RPMI8226 (cell line): ENCODE measurements around the gene GRIP2.

Experiments
- DNase-seq: peaks from one replicate; pipeline ENCODE4 v3.0.0-alpha.2; 2015

The GRIP2 gene

GRCh38 chr3:14463330-14464140, 76.6 kb downstream of the GRIP2 start:
- DNase-seq = no peak

- DNase-seq = no peak
These were observed 77.4 kb downstream of the GRIP2 start for GRCh38 chr3:14462738-14463137.

GRCh38 chr3:14461748-14462324, 78.3 kb downstream of the GRIP2 start:
- DNase-seq = peak; percentile 14

GRCh38 chr3:14461006-14461747, 79.0 kb downstream of the GRIP2 start:
- no peak for DNase-seq

GRCh38 chr3:14460342-14461005, 79.7 kb downstream of the GRIP2 start:
- no peak for DNase-seq

GRCh38 chr3:14459787-14460186, 80.4 kb downstream of the GRIP2 start:
- DNase-seq = no peak

- DNase-seq = no peak
These were observed 80.8 kb downstream of the GRIP2 start for GRCh38 chr3:14459384-14459783.

- no peak for DNase-seq
These were observed 81.5 kb downstream of the GRIP2 start for GRCh38 chr3:14458434-14459275.

GRCh38 chr3:14457999-14458398, 82.1 kb downstream of the GRIP2 start:
- no peak for DNase-seq

- DNase-seq = no peak
These were observed 82.7 kb downstream of the GRIP2 start for GRCh38 chr3:14457481-14457880.

- DNase-seq = no peak
These were observed 83.3 kb downstream of the GRIP2 start for GRCh38 chr3:14456794-14457193.

- DNase-seq = peak; percentile 66
These were observed 84.4 kb downstream of the GRIP2 start for GRCh38 chr3:14455571-14456317.

- DNase-seq = no peak
These were observed 85.4 kb downstream of the GRIP2 start for GRCh38 chr3:14454639-14455310.

- DNase-seq = no peak
These were observed 86.1 kb downstream of the GRIP2 start for GRCh38 chr3:14453876-14454638.

- no peak for DNase-seq
These were observed 87.1 kb downstream of the GRIP2 start for GRCh38 chr3:14452740-14453710.

GRCh38 chr3:14451844-14452739, 88.0 kb downstream of the GRIP2 start:
- DNase-seq = no peak

GRCh38 chr3:14450922-14451606, 89.1 kb downstream of the GRIP2 start:
- DNase-seq = no peak
